Stimulated activated CD4-positive, alpha-beta T cell treated with anti-CD3 and anti-CD28 coated beads, Interleukin-1b, Interleukin-23, amount 100 ng/mL, for 4 hours (primary cell): ENCODE results near the gene PCDHGB1.
A peak's percentile ranks its signal among the peaks of the same experiment; 100 is the strongest.
"Not testable (repeated sequence)": the region's sequence is repeated elsewhere in the genome, so short reads cannot be mapped to it uniquely, and the experiment has no call there.

Experiments
- DNase-seq, 2 donors: peaks; one replicate each; pipeline ENCODE4 v3.0.0-alpha.2; 2020; ENCODE audit warnings: low read depth in 2 of 2

PCDHGB1 gene

DNA sequence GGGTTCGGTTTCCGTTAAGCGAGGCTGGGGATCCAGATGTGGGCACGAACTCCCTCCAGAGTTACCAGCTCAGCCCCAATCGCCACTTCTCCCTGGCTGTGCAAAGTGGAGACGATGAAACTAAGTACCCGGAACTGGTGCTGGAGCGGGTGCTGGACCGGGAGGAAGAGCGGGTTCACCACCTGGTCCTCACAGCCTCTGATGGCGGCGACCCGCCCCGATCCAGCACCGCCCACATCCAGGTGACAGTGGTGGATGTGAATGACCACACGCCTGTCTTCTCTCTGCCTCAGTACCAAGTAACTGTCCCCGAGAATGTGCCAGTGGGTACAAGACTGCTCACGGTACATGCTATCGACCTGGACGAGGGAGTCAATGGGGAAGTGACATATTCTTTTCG lies 33.4 kb downstream of the PCDHGB1 start:
- no peak for DNase-seq

DNA sequence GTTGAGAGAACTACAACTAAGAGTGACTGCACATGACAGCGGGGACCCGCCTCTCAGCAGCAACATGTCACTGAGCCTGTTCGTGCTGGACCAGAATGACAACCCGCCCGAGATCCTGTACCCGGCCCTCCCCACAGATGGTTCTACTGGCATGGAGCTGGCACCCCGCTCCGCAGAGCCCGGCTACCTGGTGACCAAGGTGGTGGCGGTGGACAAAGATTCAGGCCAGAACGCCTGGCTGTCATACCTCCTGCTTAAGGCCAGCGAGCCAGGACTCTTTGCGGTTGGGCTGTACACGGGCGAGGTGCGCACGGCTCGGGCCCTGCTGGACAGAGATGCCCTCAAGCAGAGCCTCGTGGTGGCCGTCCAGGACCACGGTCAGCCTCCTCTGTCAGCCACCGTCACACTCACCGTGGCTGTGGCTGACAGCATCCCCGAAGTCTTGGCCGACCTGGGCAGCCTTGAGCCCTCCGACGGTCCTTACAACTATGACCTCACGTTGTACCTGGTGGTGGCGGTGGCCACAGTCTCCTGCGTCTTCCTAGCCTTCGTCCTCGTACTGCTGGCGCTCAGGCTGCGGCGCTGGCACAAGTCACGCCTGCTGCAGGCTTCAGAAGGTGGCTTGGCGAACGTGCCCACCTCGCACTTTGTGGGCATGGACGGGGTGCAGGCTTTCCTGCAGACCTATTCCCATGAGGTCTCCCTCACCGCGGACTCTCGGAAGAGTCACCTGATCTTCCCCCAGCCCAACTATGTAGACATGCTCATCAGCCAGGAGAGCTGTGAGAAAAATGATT lies 34.8 kb downstream of the PCDHGB1 start:
- DNase-seq = no peak

DNA sequence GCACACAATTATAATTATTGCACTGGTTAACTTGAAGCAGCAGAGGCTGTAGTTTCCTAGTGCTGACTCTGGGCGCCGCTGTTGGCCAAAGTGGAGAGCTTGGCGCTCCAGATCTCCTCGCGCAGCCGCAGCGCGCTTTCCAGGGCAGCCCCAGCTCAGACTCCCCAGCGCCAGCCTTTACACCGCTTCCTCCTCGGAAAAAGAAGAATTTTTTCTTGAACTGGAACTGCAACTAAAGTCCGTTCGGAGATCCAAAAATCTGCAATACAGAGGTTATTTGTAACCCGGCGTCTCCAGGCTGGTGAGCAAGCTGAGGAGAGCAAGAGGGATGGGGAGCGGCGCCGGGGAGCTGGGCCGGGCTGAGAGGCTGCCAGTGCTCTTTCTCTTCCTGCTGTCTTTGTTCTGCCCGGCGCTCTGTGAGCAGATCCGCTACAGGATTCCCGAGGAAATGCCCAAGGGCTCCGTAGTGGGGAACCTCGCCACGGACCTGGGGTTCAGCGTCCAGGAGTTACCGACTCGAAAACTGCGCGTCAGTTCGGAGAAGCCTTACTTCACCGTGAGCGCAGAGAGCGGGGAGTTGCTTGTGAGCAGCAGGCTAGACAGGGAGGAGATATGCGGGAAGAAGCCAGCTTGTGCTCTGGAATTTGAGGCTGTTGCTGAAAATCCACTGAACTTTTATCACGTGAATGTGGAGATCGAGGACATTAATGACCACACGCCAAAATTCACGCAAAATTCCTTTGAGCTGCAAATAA lies 37.8 kb downstream of the PCDHGB1 start, which contains the start of gene PCDHGB4:
Gene PCDHGB4 (plus strand): TSS at position 142 of the 755 bp plus-strand sequence. CDS start 187 bp downstream, at position 329.
- DNase-seq = not testable (repeated sequence)

DNA sequence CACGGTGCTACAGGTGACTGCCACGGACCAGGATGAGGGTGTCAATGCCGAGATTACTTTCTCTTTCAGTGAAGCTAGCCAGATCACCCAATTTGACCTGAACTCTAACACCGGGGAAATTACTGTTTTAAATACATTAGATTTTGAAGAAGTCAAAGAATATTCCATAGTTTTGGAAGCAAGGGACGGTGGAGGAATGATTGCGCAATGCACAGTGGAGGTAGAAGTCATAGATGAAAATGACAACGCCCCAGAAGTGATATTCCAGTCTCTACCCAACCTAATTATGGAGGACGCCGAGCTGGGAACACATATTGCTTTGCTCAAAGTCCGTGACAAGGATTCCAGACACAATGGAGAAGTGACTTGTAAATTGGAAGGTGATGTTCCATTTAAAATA lies 38.8 kb downstream of the PCDHGB1 start:
- DNase-seq = no peak

DNA sequence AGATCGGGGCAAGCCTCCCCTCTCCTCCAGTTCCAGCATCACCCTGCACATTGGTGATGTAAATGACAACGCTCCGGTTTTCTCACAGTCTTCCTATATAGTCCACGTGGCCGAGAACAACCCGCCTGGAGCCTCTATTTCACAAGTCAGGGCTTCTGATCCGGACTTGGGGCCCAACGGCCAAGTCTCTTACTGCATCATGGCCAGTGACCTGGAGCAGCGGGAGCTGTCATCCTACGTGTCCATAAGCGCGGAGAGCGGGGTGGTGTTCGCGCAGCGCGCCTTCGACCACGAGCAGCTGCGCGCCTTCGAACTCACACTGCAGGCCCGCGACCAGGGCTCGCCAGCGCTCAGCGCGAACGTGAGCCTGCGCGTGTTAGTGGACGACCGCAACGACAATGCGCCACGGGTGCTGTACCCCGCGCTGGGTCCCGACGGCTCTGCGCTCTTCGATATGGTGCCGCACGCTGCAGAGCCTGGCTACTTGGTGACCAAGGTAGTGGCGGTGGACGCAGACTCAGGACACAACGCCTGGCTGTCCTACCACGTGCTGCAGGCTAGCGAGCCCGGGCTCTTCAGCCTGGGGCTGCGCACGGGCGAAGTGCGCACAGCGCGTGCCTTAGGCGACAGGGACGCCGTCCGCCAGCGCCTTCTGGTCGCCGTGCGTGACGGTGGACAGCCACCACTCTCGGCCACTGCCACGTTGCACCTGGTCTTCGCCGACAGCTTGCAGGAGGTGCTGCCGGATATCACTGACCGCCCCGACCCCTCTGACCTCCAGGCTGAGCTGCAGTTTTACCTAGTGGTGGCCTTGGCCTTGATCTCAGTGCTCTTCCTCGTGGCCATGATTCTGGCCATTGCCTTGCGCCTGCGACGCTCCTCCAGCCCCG lies 39.5 kb downstream of the PCDHGB1 start:
- DNase-seq = no peak

GRCh38 chr5:141392429-141393198 lies 42.7 kb downstream of the PCDHGB1 start, which contains the start of gene PCDHGA8:
Gene PCDHGA8, plus strand, starts transcription at chr5:141392633. Its CDS starts 181 bp downstream, at chr5:141392814.
- DNase-seq = no peak

DNA sequence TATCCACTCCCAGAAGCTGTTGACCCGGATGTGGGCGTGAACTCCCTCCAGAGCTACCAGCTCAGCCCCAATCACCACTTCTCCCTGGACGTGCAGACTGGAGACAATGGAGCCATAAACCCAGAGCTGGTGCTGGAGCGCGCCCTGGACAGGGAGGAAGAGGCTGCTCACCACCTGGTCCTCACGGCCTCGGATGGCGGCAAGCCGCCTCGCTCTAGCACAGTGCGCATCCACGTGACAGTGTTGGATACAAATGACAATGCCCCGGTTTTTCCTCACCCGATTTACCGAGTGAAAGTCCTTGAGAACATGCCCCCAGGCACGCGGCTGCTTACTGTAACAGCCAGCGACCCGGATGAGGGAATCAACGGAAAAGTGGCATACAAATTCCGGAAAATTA lies 43.4 kb downstream of the PCDHGB1 start:
- DNase-seq = no peak

DNA sequence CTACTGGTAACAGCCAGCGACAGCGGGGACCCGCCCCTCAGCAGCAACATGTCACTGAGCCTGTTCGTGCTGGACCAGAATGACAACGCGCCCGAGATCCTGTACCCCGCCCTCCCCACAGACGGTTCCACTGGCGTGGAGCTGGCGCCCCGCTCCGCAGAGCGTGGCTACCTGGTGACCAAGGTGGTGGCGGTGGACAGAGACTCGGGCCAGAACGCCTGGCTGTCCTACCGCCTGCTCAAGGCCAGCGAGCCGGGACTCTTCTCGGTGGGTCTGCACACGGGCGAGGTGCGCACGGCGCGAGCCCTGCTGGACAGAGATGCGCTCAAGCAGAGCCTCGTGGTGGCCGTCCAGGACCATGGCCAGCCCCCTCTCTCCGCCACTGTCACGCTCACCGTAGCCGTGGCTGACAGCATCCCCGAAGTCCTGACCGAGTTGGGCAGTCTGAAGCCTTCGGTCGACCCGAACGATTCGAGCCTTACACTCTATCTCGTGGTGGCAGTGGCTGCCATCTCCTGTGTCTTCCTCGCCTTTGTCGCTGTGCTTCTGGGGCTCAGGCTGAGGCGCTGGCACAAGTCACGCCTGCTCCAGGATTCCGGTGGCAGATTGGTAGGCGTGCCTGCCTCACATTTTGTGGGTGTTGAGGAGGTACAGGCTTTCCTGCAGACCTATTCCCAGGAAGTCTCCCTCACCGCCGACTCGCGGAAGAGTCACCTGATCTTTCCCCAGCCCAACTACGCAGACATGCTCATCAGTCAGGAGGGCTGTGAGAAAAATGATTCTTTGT lies 44.7 kb downstream of the PCDHGB1 start:
- DNase-seq = not testable (repeated sequence)

GRCh38 chr5:141397756-141398551 lies 48.1 kb downstream of the PCDHGB1 start, which contains the start of gene PCDHGB5:
Gene PCDHGB5, plus strand, starts transcription at chr5:141397947. Its CDS starts 181 bp downstream, at chr5:141398128.
- DNase-seq = peak in 1 of 2 donors; percentile 24

- no peak for DNase-seq
Measured at GRCh38 chr5:141398608-141399007, 48.7 kb downstream of the PCDHGB1 start.

DNA sequence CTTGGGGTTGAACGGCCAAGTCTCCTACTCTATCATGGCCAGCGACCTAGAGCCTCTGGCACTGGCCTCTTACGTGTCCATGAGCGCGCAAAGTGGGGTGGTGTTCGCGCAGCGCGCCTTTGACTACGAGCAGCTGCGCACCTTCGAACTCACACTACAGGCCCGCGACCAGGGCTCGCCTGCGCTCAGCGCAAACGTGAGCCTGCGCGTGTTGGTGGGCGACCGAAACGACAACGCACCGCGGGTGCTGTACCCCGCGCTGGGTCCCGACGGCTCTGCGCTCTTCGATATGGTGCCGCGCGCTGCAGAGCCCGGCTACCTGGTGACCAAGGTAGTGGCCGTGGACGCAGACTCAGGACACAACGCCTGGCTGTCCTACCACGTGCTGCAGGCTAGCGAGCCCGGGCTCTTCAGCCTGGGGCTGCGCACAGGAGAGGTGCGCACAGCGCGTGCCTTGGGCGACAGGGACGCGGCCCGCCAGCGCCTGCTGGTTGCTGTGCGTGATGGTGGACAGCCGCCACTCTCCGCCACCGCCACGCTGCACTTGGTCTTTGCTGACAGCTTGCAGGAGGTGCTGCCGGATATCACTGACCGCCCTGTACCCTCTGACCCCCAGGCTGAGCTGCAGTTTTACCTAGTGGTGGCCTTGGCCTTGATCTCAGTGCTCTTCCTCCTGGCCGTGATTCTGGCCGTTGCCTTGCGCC lies 49.8 kb downstream of the PCDHGB1 start:
- no peak for DNase-seq
